Activated naive CD4-positive, alpha-beta T cell (primary cell): ENCODE data around the gene ARHGAP24.
"Not testable (repeated sequence)": the region's sequence is repeated elsewhere in the genome, so short reads cannot be mapped to it uniquely, and the experiment has no call there.

ENCODE experiments used
- DNase-seq, 4 experiments: peaks; one replicate each; lab custom pipeline; 2025; lab: John Stamatoyannopoulos, UW

ARHGAP24 gene

DNA sequence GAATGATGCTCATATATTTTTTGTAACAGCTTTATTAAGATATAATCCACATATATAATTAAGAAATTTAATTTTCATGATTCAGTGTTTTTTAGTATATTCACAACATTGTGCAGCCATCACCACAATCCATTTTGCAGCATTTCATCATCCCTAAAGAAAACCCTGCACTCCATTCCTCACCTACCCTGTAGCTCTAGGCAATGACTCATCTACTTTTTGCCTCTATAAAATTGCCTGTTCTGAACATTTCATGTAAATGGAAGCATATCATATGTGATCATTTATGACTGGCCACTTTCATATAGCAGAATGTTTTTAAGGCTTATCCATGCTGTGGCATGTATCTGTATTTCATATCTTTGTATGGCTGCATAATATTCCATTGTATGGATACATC lies 545.0 kb downstream of the ARHGAP24 start:
- no peak for DNase-seq

DNA sequence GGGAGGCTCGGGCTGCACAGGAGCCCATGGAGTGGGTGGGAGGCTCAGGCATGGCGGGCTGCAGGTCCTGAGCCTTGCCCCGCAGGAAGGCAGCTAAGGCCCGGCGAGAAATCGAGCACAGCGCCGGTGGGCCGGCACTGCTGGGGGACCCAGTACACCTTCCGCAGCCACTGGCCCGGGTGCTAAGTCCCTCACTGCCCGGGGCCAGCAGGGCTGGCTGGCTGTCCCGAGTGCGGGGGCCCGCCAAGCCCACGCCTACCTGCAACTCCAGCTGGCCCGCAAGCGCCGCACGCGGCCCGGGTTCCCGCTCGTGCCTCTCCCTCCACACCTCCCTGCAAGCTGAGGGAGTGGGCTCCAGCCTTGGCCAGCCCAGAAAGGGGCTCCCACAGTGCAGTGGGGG lies 546.7 kb downstream of the ARHGAP24 start:
- not testable (repeated sequence) for DNase-seq

DNA sequence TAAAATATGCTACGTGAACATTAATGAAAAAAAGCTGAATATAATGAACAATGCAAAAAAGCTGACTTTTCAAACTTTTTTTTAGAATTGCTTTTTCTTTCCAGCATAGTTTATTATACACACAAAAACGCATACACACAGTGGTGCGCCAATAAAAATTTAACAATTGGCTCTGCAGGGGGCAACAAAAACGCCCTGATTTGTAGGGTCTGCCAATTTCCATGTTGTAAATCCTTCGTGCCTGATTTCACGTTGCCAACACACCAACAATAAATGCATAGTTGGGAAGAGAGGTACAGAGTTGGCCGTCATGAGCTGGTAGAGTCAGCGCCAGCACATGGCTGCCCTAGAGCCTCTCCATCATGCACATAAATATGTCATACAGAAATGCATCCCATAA lies 551.8 kb downstream of the ARHGAP24 start:
- no peak for DNase-seq

DNA sequence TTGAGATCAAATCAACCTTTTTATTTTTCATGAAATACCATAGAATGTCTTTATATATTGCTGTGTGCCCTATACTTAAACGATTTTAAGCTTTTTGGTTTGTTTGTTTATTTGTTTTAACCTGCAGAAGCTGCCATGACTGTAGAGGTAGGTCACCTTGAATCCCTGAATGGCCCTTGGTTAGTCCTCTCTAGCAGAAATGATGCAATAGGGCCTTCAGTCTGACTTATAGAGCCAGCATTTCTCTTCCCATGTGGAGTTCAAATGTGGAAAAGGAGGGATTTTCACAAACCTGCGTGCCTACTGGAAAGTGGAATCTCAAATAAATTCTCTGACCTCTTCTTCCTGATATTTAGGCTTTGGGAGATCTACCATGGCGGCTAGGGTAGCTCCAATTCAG lies 557.0 kb downstream of the ARHGAP24 start:
- no peak for DNase-seq

DNA sequence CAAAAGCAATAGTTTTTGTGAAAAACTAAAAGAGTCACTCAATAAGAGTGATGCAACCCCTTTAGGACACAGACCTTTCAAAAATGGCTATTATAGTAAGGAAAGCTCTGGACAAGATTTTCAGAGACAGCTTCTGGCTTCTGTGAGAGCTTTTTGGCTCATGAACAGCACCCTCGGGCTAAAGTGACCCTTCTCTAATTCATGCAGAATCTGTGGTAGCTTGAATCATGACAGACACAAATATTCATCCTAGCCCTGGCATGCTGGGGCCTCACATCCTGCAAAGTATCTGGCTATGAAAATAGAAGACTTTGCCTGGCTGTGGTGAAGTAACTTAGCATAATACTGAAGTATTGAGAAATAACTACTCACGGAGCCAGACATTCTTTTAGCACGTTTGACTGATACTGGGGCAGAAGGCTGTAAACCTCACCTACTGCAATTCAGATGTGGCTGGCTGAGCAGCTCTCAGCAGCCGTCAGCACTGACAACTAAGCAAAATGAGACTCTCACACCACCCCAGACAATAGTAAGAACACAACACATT lies 557.6 kb downstream of the ARHGAP24 start:
- DNase-seq, result no peak

DNA sequence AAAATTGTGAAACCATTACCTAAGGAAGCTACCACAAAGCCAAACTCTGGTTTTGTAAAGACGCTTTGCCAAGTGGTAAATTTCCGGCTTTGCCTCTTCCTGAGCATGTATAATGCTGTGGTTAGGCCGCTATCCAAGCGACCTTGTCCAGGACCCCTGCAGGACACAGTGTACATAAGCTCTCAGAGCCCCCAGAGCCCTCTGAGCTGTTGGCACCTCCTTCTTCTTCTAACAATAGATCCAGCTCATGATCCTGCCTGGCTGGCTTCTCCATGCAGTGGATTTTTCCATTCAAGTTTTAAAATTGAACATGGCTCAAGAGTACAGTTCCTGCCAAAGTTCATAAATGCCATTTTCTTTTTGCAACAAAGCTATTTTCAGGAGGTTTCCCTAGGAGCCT lies 558.2 kb downstream of the ARHGAP24 start:
- DNase-seq, result no peak

DNA sequence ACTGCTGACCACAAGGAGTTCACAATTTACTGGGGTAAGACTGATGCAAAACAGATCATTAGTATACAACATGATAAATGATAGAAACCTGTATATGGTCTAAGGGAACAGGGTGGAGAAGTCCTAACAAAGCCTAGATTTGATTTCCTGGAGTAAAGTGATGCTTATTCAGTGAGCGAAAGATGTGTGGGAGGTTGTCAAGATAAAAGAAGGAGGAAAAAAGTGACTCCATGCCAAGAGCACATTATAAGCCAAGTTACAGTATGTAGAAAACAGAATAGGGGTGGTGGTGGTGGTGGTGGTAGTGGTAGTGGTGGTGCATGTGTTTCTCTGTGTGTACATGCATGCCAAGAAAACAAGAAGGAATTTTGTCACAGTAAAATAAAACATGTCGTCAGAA lies 559.7 kb downstream of the ARHGAP24 start:
- DNase-seq, result no peak

DNA sequence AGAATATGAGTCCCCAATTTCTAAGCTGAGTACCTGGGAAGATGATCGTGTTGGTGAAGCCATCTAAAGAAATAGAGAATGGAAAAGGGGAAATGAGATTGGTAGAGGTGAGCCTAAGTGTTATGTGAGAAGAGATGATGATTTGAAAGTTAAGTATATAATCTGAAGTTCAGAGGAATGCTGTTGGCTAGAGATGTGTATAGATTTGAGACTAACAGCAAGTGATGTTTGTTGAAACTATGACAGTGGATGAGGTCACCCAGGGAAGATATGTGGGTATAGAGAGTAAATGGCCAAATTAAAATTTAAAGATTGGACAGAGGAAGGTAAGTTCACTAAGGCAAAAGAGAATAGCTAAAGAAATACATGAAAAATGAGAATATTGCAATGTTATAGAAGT lies 560.7 kb downstream of the ARHGAP24 start:
- no peak for DNase-seq

DNA sequence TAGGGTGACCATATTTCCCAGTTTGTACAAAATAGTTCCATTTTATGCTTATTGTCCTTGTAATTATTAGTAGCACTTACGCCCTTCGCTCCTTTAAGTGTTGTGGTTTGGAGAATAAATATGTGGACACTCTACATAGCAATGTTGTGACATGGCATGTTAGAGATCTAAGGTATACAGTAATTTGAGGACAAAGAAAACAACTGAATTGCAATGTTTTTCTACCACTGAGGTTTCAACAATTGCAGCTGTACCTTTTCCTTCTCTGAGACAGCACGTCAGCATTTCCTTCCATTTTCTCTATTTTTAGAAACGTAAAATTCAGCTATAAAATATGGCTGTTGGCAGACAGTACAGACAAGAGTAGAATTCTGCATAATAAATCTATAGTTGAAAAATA lies 561.8 kb downstream of the ARHGAP24 start:
- no peak for DNase-seq

DNA sequence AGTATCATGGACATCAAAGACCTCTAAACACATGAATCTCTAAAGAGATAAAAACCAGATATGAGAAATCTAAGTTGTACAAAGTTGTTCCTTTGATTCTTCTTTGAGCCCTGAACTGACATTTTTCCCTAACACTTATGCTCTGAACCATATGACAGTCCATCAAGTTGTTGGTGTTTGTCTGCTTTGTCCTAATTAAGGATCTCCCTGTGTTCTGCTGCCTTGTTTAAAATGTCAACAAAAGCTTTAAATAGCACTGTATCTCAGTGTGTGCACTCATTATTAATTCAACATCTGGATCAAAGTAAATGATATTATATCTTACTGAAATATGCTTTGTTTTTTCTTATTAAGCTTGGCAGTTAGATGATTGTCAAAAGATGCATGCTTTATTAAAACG lies 563.1 kb downstream of the ARHGAP24 start:
- no peak for DNase-seq

DNA sequence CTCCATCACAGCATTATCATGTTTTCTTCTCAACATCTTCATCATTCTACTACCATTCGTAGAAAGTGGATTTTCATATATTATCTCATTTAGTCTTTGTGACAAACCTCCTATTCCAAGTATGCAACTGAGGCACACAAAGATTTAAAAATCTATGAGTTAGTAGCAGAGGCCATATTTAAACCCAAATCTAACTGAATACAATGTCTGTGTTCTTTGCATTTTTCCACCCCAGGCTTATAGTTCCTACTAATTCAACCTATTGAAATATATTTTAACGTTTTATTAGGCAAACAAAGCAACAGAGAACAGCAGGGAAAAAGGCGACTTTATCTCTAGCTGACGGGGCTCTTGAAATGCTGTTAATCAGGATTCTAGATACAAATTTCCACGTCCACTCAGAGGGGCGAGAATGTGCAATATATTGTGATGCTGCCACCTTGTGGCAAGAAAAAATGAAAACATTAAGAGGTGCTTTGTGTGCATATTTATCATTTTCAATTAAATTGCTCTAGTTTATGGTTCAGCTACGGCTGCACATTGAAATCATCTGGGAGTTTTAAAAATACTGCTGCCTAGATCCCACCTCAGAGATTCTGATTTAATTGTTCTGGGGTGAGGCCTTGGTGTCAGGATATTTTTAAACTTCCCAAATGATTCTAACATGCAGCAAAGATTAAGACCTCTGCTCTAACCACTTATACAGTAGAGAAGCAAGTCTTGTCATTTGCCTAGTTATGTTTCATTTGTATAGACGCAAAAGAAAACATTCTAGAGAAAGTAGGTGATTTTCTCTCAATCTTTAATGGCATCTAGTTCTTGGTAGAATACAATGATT lies 569.0 kb downstream of the ARHGAP24 start:
- no peak for DNase-seq

DNA sequence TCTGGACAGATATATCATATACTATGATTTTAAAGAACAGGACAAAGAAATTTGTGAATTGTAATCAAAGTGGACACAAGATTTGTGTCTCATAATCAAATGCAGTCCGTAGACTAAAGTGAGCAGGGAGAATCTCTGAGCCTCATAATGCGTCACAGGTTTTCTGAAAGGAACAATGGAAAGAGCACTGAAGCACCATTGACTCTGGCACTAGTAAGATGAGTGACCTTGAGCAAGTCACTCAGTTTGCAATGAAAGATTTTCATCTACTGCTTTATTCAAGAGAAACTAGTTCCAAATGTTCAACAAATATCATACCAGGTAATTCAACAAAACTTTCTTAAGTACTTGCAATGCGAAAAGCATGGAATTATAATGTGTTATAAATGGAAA lies 569.6 kb downstream of the ARHGAP24 start:
- DNase-seq, result no peak

DNA sequence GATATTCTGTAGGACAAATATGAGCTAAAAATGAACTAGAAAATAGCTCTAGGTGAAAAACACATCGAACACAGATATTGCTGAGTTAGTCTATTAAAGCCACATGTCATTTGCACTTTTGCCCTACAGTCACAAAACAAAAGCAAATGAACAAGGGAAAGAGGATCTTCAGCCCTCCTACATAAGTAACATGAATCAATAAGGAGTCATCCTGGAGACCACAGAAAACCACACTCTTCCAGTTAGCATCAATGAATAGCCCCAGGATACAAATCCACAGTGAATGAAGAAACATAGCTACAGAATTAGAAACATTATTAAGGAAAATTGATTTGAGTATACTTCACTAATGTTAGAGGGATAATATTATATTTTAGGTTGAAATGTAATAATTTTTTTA lies 573.5 kb downstream of the ARHGAP24 start:
- DNase-seq, result no peak

DNA sequence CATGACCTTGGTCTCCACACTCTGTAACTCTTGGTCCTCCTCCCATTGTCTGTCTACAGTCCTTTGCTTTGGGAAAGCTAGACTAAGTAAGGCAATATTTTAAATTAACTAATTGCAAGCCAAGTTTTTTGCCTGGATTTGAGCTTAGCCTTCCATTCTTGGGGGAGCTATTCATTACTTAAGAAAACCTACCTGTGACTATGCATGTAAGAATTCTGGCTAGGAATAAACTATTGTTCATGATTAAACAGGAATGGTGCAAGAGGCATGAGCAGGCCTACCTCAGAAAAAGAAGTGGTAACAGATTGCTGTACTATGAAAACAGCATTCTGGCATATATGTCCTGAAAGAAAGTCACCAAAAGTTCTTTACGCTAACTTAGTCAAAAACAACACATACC lies 575.5 kb downstream of the ARHGAP24 start:
- DNase-seq, result no peak
